GM19193 (cell line): ENCODE measurements around the gene BCL2A1.

ENCODE experiments used
- POLR2A ChIP-seq: IDR thresholded peaks from 4 replicates; pipeline ENCODE4 v1.6.1; 2011; ENCODE audit not compliant: insufficient read depth, insufficient read length; ENCODE audit errors: extremely low read depth

The BCL2A1 gene

DNA sequence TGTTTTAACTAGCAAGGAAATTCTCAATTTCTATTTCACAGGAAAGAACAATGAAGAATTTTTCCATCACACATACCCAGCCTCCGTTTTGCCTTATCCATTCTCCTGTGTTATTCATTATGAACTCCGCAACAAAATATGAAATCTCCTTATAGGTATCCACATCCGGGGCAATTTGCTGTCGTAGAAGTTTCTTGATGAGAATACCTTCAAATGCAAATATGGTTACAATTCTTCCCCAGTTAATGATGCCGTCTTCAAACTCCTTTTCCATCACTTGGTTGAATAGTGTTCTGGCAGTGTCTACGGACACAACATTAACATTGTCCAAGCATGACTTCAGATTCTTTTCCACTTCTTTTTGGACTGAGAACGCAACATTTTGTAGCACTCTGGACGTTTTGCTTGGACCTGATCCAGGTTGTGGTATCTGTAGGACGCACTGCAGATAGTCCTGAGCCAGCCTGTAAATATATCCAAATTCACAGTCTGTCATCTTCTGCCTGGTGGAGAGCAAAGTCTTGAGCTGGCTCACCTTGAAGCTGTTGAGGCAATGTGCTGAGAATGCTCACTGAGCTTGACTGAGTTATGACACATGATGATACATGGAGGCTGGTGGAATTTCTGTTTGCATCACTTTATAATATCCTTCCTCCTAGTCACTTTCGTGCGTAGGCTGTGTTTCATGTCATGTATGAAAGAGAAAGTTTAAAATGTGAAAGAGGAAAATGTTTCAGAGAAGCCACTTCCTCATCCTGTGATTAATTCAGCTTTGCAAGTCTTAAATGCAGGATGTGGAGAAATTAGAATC is at the start of gene BCL2A1:
Gene BCL2A1 (minus strand): TSS at position 573 of the 811 bp plus-strand sequence. CDS start 77 bp downstream, at position 496.
- TF ChIP-seq POLR2A = peak; percentile 77

DNA sequence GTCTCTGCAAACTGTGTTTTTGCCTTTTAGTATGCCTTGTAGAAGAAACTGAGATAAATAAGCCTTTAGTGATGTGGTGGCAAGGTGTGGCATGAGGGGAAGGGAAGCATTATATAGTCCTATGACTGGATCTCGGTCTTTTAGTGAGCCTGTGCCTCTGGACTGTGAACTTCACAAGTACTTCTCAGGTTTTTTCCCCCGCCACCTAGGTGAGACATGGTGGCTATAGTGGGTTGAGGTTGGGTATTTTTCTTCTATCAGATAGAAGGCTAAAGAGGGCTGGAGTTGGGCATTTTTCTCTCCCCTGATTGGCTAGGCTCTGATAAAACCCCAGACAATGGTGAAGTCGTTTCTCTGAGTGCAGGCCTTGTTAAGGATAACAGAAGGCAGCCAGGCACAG is 49.7 kb upstream of the BCL2A1 start:
- no peak for TF ChIP-seq POLR2A

GRCh38 chr15:80019168-80019745 is 48.3 kb upstream of the BCL2A1 start:
- no peak for TF ChIP-seq POLR2A

- TF ChIP-seq POLR2A = no peak
These were observed 44.2 kb upstream of the BCL2A1 start for GRCh38 chr15:80015156-80015555.

DNA sequence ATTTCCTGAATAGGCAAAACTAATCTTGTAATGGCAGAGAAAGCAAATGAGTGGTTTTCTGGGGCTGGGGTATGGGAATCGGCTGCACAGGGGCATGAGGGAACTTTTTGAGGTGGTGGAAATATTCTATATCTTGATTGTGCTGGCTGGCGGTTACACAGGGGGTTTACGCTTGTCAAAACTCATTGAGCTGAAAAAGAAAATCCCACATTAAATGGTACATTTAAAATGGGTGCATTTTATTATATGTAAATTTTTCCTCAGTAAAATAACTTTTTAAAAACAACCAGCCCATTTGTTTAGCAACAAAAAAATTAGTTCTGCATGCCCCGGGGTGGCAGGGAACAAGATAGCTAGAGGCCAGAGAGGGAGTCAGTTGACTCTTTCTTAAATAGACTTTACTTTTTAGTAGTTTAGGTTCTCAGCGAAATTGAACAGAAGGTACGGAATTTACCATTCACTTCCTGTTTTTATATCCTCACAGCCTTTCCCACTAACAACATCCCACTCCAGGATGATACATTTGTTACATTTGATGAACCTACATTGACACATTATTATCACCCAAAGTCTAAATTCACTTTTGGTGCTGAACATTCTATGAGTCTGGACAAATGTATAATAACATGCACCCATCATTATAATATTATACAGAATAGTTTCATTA is 41.2 kb upstream of the BCL2A1 start:
- no peak for TF ChIP-seq POLR2A

- TF ChIP-seq POLR2A = no peak
These were observed 40.6 kb upstream of the BCL2A1 start for GRCh38 chr15:80011596-80011995.

GRCh38 chr15:80010131-80010673 is 39.2 kb upstream of the BCL2A1 start:
- TF ChIP-seq POLR2A = no peak

GRCh38 chr15:80007532-80007931 is 36.5 kb upstream of the BCL2A1 start:
- no peak for TF ChIP-seq POLR2A

GRCh38 chr15:80006946-80007345 is 36.0 kb upstream of the BCL2A1 start:
- no peak for TF ChIP-seq POLR2A

DNA sequence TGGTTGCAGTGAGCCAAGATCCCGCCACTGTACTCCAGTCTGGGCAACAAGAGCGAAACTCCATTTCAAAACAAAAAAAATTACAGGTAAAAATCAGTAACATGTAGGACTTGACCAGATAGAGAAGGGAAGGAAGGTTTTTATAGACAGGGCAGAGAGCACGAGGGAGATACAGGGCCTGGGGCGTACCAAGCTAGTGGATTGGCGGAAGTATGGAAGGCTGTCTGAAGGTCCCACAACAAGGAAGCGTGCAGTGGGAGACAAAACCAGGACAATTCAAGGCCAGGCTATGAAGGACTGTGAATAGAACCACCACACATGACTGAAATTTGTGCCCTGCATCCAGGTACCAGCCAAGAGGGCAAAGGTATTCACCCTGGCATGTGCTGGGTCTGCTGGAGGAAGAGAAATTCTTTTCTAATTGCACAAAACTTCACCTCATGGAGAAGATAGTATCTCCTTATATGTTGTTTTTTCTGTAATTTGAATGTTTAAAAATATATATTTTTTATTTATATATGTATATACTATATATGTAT is 33.0 kb upstream of the BCL2A1 start:
- no peak for TF ChIP-seq POLR2A

- TF ChIP-seq POLR2A = no peak
These were observed 32.2 kb upstream of the BCL2A1 start for GRCh38 chr15:80003171-80003570.

DNA sequence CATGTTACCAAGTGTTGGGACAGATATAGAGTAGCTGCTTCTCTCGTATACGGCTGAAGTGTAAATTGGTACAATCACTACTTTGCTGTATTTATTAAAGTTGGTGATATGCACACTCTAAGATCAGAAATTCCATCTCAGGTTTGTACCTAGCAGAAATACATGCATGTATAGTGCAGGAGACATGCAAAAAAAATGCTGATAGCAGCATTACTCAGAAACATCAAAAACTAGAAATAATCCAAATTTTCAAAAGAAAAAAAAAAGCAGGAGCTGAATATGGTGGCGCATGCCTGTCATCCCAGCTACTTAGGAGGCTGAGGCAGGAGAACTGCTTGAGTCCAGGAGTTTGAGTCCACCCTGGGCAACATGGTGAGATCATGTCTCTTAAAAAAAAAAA is 31.3 kb upstream of the BCL2A1 start:
- TF ChIP-seq POLR2A = no peak

DNA sequence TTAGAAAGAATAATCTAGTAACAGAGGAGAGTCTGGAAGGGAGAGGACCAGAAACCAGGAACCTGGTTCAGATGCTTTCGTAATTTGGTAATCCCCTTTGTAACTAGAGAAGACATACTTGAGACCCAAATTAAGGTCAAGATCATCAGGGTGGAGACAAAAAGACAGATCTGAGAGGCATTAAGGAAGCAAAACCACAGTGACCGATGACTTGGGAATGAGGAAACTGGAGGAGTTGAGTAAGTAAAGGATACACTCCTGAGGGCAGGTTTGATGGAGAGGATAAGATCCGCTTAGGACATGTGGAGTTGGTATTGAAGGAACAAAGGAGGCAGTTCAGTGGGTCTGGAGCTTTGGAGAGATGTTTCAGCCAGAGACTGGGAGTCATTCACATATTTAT is 23.6 kb upstream of the BCL2A1 start:
- no peak for TF ChIP-seq POLR2A

DNA sequence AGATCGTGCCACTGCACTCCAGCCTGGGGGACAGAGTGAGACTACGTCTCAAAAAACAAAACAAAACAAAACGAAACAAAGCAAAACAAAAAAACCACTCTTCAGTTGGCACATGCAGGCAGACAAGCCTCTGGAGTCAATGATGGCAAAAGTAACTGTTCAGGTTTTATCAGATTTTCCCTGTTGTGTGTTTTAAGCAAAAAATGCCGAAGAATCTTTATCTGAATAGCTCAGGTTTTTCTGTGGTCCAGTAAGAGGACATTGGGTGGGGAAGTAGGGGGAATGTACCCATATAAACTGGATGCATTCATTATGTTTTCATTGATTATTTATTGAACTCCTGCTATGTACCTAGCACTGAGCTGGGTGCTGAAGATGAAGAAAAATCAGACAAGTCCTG is 20.8 kb upstream of the BCL2A1 start:
- no peak for TF ChIP-seq POLR2A

DNA sequence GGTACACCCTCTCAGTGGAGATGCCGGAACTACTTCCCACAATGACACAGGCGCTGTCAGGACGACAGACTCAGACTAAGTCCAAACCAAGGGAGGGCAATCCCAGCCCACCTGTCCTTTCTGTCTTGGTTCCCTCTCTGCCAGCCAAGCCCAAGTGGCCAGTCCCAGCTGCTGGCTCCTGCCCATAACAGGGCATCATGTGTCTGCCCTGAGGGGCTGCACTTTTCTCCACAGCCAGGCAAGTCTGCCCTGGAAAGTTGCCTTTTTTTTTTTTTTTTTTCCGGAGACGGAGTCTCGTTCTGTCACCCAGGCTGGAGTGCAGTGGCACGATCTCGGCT is 20.0 kb upstream of the BCL2A1 start:
- no peak for TF ChIP-seq POLR2A
